GM21381 (cell line): ENCODE measurements around the gene VOPP1.
"Not testable (repeated sequence)": the region's sequence is repeated elsewhere in the genome, so short reads cannot be mapped to it uniquely, and the experiment has no call there.

Experiments used
- ATAC-seq: cut with Tn5 transposase; IDR thresholded peaks from one replicate; pipeline ENCODE4 v1.9.1; 2021; ENCODE audit warnings: mild to moderate bottlenecking, moderate library complexity; ENCODE audit not compliant: unreplicated experiment

The VOPP1 gene

DNA sequence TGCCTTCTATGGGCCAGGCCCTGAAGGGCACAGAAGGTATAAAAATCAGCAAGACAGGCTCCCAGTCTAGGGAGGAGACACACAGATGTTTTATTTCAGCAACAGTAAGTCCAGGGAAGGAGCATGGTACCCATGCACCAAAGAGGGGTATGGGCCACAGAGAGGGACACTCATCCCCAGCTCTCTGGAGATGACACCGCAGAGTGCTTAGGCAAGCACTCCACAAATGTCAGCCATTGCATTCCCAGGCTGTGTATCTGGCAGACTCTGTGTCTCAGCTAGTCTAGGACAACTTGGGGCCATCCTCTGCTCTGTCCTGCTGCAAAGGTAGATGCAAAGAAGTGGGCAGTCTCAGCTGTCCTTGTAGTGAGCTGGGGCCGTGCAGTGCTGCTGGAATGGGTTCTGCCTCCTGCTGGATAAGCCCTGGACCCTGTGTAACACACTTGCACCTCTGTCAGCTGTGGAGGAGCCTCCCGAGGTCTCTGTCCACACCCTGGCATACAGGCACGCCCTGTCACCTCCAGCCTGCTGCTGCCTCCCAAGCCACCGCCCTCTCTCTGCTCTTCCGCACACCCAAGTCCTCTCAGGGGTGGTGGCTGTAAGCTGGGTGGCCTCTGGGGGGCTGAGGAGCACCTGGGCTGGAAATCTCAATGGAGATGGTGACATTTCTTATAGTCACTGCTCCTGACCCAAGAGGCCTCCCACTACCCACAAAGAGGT is 57.6 kb downstream of the VOPP1 start:
- ATAC-seq = no peak

DNA sequence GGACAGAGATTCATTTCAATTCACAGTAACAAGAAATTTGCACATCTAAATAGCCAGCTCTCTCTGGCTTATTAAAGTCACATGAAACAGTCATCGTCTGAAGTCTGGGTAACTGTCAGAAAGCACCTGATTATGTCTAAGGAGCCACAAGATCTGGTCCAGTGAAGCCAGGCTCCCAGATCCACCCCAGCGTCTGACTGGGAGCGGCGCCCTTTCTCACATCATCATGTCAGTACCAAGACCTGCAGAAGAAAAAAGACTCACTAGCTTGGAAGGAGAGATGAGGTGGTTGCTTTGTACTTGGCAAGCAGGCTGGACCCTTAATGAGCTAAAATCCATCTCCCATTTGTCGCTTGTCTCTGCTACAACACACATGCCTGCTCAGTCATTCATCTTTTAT is 58.4 kb downstream of the VOPP1 start:
- ATAC-seq = no peak

DNA sequence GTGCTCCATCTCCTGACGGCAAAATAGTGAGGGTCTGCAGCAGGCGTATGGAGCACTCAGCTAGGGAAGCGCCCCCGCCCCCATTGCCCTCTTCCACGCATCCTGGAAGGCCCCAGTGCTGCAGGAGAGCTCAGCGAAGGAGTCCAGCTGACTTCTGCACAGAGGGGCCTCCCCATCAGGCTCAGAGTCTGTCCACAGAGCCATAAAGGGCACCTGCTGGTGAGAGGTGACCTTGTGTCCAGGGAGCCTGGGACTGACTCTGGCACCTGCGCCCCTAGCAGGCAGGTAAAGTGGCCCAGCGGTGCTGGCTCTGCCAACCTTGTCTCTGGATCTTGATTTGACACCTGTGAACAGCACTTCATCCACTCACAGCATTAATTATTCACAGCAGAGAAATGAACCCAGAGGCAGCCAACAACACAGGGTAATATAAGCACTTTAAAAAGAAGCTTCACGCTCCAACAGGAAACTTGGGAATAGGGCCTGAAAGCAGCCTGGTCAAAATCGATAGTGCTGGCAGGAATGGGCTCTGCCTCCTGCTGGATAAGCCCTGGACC is 59.6 kb downstream of the VOPP1 start:
- no peak for ATAC-seq

DNA sequence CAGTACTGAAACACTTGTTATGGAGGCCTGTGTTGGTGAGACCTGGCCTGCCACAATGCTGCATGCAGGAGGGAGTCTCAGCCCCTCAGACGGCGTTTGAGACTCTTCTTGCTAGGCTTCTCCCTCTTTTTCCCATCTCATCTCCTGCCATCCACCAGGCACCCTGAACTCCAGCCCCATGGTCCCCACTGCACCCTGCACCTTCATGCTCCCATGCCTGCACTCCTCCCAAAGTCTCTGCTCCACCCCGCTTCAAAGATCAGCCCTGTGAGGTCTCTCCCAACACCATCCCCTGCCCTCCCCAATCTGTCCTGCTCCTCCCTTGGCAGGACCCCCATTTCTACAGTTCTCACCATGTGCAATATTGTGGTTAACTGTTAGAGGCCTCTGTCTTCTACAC is 61.7 kb downstream of the VOPP1 start:
- ATAC-seq = no peak

DNA sequence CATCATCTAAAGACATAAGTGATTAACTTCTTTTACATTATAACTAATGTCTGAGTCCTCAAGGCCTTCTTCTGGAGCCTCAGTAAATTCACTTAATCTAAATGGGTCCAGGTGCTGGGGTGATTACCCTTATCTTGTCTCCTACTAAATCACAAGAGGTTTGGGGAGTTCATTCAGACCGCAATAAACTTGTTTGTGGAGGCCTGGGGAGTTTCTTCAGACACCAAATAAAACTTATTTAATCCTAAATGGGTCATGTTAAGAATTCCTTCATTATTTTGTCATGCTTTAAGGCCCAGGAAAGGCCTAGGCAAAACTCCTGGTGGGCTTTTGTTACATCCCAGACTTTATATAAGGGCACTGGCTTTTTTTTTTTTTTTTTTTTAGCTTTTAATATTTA is 62.1 kb downstream of the VOPP1 start:
- not testable (repeated sequence) for ATAC-seq

DNA sequence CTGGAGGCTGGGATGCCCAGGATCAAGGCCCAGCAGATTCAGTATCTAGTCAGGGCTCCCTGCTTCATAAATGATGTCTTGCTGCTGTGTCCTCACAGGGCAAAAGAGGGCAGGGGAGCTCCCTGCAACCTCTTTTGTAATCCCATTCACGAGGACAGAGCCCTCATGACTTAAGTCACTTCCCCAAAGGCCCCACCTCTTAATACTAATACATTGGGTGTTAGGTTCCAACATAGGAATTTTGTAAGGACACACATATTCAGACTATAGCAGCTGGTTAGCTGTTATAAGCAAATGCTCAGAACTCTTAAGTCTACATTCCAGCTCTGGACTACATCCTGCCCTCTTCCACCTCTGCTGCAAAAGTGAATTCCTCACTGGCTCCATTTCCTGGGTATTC is 63.0 kb downstream of the VOPP1 start:
- ATAC-seq = peak; percentile 12

DNA sequence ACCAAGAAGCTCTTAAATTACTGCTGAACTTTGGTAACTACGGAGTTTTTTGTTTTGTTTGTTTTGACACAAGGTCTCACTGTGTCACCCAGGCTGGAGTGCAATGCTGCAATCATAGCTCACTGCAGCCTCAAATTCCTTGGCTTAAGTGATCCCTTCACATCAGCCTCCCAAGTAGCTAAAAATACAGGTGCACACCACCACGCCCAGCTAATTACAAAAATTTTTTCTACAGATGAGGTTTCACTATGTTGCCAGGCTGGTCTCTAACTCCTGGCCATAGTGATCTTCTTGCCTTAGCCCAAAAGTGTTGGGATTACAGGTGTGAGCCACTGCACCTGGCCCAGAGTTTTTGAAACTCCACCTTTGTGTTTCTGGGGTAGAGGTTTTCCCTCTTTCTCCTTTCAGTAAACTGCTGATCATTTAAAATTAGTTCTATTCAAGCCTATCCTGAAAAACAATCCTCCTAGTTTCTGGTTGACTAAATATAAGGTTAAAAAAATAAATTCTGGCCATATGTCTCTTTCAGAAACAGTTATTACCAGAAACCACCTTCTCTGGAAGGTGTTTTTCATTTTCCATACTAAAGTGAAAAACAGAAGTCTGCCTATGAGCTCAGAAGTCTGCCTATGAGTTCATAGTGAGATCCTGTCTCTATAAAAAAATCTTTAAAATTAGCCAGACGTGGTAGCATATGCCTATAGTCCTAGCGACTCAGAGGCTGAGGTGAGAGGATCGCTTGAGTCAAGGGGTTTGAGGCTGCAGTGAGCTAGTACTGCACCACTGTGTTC is 63.9 kb downstream of the VOPP1 start:
- peak; percentile 74 for ATAC-seq

DNA sequence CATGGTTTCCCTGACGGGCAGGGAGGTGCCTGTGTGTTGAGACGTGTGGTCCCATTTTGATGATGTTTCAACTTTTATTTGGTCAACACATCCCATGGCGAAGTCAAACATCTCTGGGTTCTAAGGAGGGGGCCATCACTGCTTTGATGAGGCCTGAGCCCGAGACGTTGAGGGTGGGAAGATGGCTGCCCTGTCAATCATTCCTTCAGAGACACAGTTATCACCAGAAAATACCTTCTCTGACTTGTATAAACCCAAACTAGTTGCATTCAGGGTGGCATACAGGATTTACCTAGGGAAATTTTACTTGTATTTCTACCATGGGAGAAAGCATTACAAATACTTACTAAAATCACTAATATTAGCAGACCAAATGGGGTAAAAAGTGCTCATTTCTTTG is 64.6 kb downstream of the VOPP1 start:
- no peak for ATAC-seq

DNA sequence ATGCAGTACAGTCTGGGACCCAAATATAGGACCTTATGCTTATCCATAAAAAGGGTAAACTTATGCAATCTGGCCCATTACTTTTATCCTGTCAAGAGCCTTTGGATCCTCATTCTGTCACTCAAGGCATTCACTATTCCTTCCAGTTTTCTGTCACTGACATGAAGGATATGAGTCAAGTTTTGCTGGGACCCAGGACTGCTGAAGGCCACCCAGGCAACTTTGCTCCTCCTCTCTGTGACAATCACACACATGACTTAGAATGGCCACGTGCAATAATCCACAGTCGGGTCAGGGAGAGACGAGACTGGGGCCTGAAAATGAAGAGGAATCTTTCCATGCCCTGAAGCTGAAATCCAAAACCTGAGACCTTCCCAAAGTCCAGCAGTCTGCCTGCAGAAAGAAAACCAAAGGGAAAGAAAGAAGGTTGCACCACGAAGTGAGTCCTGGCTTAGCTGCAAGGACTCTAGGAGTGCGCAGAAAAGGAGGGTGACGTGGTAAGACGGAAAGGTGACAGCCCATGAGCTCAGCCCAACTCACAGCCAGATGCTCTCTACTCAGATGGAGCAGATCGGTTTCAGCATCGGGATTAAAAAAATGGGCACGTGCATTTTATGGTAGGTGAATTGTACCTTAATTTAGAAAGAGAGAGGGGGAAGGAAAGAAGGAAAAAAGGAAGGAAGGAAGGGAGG is 67.2 kb downstream of the VOPP1 start:
- ATAC-seq = no peak

DNA sequence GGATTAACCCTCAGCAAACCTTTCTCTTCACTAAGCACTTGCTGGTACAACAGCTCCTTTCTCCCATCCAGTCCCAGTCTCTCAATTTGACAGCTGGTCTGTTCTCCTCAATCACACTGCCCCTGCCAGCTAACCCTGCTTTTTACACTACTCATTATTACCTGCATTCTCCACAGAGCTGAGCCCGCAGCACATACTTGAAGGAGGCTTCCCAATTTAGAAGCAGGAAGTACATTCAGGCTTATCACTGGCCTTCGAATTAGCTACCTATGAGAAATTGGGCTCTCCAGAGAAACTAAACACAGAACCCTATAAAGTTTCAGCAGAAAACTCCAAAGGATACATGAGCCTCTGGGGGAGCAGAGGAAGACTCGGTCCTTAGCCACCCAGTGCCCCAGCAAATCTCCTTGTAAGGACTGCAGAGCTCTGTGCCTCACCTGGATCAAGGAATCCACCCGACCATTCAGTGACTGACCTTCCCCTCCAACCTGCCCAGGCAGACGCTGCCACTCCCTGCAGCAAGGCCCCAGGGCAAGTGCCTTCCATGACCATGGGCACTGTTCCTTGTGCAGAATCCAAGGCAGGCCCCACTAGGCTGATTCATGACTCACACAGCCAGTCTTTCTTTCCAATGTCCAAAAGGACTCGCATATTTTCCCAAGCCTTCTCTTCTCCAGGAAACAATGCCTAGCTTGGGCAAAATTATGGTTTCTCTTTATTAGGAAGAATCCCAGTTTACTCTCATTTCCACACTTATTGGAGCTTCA is 68.0 kb downstream of the VOPP1 start:
- ATAC-seq = no peak

DNA sequence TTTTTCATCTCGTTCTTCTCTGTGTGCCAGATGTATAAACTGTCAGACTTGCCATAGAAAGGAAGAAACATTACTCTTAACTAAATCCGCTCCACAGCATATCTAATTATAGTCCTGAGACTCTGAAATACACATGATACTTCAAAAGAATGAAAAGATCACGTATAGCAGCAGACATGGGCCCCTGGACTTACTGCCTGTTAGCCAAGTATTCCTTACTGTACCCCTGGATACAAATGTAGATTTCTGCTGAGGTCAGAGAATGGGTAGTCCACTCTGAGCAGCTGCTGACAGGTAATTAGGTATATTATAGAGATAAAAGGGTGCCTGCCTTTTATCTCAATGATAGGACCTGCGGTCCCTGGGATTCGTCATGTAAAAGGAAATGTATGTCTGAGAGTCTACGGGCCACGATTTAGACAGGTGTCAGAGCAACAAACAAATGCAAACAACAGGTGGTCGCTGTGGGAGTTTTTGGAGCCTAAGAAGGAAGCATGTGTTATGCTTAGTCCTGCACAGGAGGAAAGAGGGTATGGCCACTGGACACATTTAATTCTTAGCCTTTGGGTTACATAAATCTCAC is 69.4 kb downstream of the VOPP1 start:
- ATAC-seq = no peak

DNA sequence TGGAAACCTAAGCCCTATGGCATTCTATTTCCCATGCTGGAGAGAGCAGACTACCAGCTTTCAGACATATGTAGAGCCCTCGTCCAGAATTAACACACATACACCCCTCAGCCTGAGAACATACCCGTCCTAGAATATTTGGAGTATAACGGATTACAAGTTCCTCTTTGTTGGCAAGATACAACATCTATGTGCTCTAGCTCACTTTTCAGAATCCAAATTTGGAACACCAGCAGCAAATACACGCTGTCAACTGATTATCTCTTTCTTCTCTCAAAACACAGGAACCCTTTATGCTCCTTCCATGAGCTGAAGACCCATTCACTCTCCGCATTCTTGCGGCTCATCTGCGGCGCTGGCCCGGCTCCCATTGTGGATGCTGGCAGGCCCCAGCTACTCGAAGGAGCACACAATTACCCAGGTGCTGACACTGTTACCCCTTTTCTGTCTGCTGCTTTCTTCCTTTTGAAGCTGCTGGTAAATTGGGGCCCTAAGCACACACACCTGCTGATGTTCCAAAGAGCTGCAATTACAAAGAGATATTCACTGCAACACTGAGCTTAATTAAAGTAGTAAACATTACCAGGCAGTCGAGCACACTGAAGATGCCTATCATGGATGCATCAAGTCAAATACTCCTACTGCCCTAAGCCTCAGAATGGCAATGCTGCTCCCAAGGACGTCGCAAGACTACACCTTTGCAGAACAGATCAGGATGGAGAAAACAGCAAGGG is 70.0 kb downstream of the VOPP1 start:
- no peak for ATAC-seq

DNA sequence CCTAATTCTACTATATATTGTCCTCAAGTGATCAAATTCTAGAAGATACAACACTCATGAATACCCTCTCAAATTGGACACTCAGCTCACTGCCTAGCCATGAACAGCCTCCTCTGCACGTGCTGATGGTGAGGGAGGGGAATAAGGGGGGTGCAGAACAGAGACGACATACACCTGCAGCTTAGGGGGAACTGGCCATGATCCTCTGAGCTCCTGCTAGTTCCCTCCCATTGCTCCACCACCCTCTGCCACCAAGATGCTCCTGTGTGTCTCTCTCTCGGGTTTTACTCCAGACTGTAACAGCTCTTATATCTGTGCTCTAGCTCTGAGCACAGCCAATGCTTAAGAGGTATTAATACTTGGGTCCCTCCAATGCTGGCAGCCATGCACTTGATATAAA is 70.7 kb downstream of the VOPP1 start:
- no peak for ATAC-seq

DNA sequence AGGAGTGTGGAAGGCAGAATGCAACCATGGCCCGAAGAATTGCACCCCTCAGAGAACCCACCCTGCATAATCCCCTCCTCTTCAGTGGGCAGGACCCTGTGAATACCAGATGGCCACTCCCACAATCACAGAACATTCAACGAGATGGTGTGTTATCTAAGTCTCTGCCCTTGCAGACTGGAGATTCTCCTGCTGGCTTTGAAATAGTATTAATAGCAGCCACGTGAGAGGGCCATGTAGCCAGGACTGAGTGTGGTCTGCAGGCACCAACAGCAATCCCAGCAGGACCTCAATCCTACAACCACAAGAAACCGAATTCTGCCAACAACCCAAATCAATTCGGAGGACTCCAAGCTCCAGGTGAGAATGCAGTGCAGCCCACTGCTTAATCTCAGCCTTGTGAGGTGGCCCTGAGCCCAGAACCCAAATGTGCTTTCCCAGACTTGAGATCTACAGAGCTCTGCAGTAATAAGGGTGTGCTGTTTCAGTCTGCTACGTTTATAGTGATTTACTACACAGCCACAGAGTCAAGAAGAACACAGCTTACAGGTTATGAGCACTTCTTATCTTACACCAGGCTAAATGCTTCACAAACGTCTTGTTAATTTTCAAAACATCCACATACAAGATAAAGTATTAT is 72.1 kb downstream of the VOPP1 start:
- ATAC-seq = no peak

DNA sequence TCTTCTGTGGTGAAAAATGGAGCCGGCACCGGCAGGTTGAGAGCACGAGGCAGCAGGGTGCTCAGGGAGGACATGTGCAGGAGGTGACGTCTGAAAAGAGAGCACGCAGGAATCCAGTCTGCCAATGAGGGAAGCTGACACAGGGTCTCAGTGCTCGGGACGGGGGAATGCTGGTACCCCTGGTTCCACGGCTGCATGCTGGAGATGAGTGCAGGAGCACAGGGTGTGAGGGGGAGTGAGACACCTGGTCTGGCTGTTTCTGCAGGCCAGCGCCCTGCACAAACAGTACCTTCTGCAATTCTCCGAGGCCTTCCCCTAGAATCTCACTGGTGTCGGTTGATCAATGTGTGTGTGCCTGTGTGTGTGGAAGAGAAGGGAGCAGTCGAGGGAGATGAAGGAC is 72.7 kb downstream of the VOPP1 start:
- no peak for ATAC-seq

DNA sequence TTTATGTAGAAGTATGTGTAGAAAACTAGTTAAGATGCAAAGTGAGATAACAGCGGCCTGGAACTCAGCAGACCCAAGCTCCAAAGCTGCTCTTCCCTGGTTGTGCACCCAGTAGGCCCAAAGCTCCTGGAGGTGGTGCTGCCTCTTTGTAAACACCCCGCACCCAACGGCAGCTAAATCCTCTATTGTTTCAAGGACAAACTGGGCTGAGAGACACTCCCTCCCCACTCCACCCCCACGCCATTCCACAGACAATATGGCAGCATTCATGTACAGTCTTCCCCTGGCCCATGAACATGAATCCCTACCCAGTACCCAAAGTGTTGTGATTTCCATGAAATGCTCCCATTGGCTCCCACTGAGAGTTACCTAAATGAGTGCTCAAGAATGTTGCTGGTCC is 73.5 kb downstream of the VOPP1 start:
- no peak for ATAC-seq

DNA sequence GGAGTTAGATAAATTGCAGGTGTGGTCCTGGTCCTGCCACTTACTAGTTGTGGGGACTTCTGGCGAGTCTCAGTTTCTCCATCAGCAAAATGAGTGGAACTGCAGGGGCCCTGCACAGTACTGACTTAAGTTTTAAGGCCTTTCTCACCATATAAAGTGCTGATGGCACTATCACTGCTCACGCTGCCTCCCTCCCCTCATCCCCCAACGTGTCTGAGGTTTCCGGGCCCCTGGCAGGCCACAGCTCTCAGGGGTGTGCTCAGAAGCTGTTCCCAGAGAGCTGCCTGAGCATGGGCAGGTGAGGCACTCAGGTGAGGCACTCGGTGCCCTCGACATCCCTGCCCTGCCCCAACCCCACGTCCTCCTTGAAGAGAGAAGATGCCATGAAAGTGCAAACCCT is 74.2 kb downstream of the VOPP1 start:
- ATAC-seq = no peak

DNA sequence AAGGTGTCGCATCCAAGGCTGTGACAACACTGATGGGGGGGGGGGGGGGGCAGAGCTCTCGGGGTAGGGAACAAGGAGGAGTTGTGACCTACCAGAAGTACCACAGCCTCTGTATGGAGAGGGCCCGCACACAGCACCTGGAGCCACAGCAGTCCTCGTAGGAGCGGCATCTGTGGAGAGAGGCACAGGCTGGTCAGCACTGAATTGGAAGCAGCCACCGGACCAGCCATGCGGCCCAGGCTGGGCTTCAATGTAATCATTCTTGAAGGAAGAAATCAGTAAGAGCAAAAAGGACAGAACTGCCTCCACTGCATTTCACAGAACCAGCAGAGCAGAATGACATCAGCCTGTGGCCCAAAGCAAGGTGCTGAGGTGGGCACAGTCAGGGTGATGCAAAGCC is 74.8 kb downstream of the VOPP1 start:
- no peak for ATAC-seq

DNA sequence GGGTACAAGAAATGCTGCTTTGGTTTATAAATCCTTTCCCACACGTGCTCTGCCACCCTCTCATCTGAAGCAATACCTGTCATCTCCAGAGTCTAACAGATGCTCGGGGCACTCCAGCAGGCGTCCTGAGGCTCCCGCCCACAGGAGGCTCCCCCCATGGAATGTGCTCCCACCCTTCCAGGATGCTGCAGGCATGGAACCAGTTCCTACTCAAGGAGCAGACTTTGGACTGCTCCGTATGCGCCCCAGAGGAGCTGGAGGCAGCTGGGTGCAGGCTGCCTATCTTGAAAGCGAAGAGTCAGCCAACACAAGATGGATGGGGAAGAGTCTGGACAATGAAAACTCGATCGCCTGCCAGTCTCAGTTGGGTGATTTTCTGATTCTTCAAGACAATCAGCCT is 75.4 kb downstream of the VOPP1 start:
- no peak for ATAC-seq
